GM21447 (cell line): ENCODE data around the gene SIGLEC7.

Experiments
- ATAC-seq: cut with Tn5 transposase; IDR thresholded peaks from one replicate; pipeline ENCODE4 v1.9.1; 2021; ENCODE audit not compliant: unreplicated experiment

SIGLEC7 gene

DNA sequence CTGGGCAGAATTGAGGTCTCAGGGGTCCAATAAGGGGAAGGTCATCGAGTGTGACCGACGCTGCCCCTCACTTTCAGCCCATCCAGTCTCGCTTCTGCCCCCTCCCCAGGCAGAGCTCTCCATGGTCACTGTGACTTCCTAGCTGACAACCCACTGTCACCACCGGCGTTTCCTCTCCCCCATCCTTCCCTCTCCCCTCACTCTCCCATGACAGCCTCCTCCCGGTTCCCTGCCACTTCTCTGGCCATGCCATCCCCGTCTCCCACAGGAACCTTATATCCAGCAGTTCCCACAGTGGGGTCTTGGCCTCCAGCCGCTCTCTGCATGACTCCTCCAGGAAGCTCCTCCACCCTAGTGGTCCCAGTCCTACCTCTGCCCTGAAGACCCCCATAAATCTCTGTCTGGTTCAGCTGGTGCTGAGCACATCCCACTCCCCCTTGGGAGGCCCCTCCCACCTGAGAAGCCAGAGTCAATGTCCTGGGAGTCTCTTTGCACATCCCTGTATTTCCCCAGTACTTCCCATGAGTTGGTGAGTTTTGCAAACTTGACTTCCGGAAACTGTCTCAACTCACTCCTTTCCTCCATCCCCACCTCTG, 58.1 kb downstream of the SIGLEC7 start:
- ATAC-seq, result no peak

- ATAC-seq, result no peak
Observed at GRCh38 chr19:51201712-51202111, 59.6 kb downstream of the SIGLEC7 start.
